Right lobe of liver (tissue), 4 donors: ENCODE measurements around the gene CLSTN3.

ENCODE experiments used
- POLR2A ChIP-seq: fragments of 450-650 bp; IDR thresholded peaks from one replicate; pipeline ENCODE4 v1.6.1; 2017; ENCODE audit warnings: antibody characterized with exemption, mild to moderate bottlenecking
- TF ChIP-seq, protein P1 (sequence below), 4 donors: fragments of 200-600 bp in 3 of 4; fragments of 450-650 bp in 1 of 4; IDR thresholded peaks; one replicate each; pipeline versions ENCODE4 v1.5.1 to v1.8.0; 2016 to 2022; ENCODE audit warnings: antibody characterized with exemption in 4 of 4, mild to moderate bottlenecking in 2 of 4
- donor health status: DM: no; HTN: no; CAD: no.
- donor health status: DM: no; HTN: no; CAD: no.
- donor health status: DM: no; HTN: yes; CAD: no.

DNA sequence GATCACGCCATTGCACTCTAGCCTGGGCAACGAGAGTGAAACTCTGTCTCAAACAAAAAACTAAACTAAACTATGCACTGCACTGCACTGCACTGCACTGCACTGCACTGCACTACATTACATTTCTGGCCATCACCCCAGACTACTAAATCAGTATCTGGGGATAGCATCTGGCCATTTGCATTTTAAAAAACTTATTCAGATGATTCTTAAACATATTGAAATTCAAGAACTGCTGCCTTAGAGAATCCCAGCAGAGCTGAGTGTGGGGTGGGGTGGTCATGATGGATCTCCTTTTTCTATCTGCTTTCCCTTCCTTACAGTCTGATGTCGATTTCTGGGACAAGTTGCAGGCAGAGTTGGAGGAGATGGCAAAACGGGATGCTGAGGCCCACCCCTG lies 72.9 kb downstream of the CLSTN3 start:
- TF ChIP-seq, protein P1, sequence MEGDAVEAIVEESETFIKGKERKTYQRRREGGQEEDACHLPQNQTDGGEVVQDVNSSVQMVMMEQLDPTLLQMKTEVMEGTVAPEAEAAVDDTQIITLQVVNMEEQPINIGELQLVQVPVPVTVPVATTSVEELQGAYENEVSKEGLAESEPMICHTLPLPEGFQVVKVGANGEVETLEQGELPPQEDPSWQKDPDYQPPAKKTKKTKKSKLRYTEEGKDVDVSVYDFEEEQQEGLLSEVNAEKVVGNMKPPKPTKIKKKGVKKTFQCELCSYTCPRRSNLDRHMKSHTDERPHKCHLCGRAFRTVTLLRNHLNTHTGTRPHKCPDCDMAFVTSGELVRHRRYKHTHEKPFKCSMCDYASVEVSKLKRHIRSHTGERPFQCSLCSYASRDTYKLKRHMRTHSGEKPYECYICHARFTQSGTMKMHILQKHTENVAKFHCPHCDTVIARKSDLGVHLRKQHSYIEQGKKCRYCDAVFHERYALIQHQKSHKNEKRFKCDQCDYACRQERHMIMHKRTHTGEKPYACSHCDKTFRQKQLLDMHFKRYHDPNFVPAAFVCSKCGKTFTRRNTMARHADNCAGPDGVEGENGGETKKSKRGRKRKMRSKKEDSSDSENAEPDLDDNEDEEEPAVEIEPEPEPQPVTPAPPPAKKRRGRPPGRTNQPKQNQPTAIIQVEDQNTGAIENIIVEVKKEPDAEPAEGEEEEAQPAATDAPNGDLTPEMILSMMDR (IDR thresholded peaks at IDR 0.05): no peak
- TF ChIP-seq POLR2A: no peak
